Mesenchymal stem cell (in vitro differentiated cells and primary cell): ENCODE results near the gene RASA4B.
"Not testable (repeated sequence)": the region's sequence is repeated elsewhere in the genome, so short reads cannot be mapped to it uniquely, and the experiment has no call there.

Experiments used
- DNase-seq: peaks from one replicate; pipeline ENCODE4 v3.0.0-alpha.2; 2013
- H2AFZ ChIP-seq: one replicate; pipeline ENCODE4 v1.6.1; 2013; ENCODE audit warnings: low read depth, mild to moderate bottlenecking, control low read depth, inconsistent platforms, low read length, moderate library complexity
- H2AK5ac ChIP-seq: 2 replicates; pipeline ENCODE4 v1.6.1; 2013; ENCODE audit warnings: low read length, moderate library complexity, mild to moderate bottlenecking, inconsistent platforms; ENCODE audit not compliant: severe bottlenecking
- H2BK120ac ChIP-seq: one replicate; pipeline ENCODE4 v1.6.1; 2013; ENCODE audit warnings: low read depth, mild to moderate bottlenecking, inconsistent platforms, low read length, moderate library complexity
- H2BK12ac ChIP-seq, 2 experiments: one replicate each; pipeline ENCODE4 v1.6.1; 2013; ENCODE audit warnings: inconsistent platforms in 2 of 2, low read length in 2 of 2, mild to moderate bottlenecking in 2 of 2, moderate library complexity in 2 of 2, control low read depth in 1 of 2
- H2BK15ac ChIP-seq: one replicate; pipeline ENCODE4 v1.6.1; 2013; ENCODE audit warnings: mild to moderate bottlenecking, low read depth, inconsistent platforms; ENCODE audit not compliant: poor library complexity, severe bottlenecking
- H2BK5ac ChIP-seq: 2 replicates; pipeline ENCODE4 v1.6.1; 2013; ENCODE audit warnings: low read depth, mild to moderate bottlenecking, low read length, control low read depth, inconsistent platforms; ENCODE audit not compliant: poor library complexity, severe bottlenecking
- H3K14ac ChIP-seq, 2 experiments: one replicate each; pipeline ENCODE4 v1.6.1; 2013; ENCODE audit warnings: inconsistent platforms in 2 of 2, low read length in 2 of 2, control low read depth in 1 of 2, mild to moderate bottlenecking in 1 of 2, moderate library complexity in 1 of 2
- H3K18ac ChIP-seq, 2 experiments: one replicate each; pipeline ENCODE4 v1.6.1; 2013; ENCODE audit warnings: inconsistent platforms in 2 of 2, low read length in 2 of 2, control low read depth in 1 of 2, low read depth in 1 of 2, mild to moderate bottlenecking in 1 of 2
- H3K23ac ChIP-seq, 2 experiments: one replicate each; pipeline ENCODE4 v1.6.1; 2013; ENCODE audit warnings: inconsistent platforms in 2 of 2, low read length in 2 of 2, mild to moderate bottlenecking in 2 of 2, moderate library complexity in 2 of 2, control low read depth in 1 of 2
- H3K27ac ChIP-seq: 2 replicates; pipeline ENCODE4 v1.5.1; 2013; ENCODE audit warnings: mild to moderate bottlenecking, moderate library complexity, low read length, control low read depth, inconsistent platforms; ENCODE audit not compliant: poor library complexity, severe bottlenecking
- H3K27me3 ChIP-seq, 2 experiments: 2 replicates each; pipeline versions ENCODE4 v1.6.1 to v1.7.0; 2013; ENCODE audit warnings: low read length in 2 of 2, mild to moderate bottlenecking in 2 of 2, moderate library complexity in 2 of 2, control low read depth in 1 of 2, inconsistent platforms in 1 of 2; ENCODE audit not compliant: control insufficient read depth in 1 of 2, insufficient read depth in 1 of 2
- H3K36me3 ChIP-seq, 2 experiments: 2 replicates each; pipeline versions ENCODE4 v1.6.1 to v1.7.0; 2013; ENCODE audit warnings: low read length in 2 of 2, control low read depth in 1 of 2, inconsistent platforms in 1 of 2, low read depth in 1 of 2, mild to moderate bottlenecking in 1 of 2; ENCODE audit not compliant: insufficient read depth in 2 of 2, control insufficient read depth in 1 of 2
- H3K4ac ChIP-seq, 2 experiments: one replicate each; pipeline ENCODE4 v1.6.1; 2013; ENCODE audit warnings: inconsistent platforms in 2 of 2, low read length in 2 of 2, mild to moderate bottlenecking in 2 of 2, moderate library complexity in 2 of 2, control low read depth in 1 of 2, low read depth in 1 of 2
- H3K4me1 ChIP-seq: 2 replicates; pipeline ENCODE4 v1.6.1; 2013; ENCODE audit warnings: low read depth, low read length, control low read depth; ENCODE audit not compliant: control insufficient read depth, insufficient read depth
- H3K4me2 ChIP-seq: 2 replicates; pipeline ENCODE4 v1.6.1; 2013; ENCODE audit warnings: low read length, mild to moderate bottlenecking, inconsistent platforms; ENCODE audit not compliant: poor library complexity, severe bottlenecking
- H3K4me3 ChIP-seq, 2 experiments: 2 replicates each; pipeline versions ENCODE4 v1.5.1 to v1.7.0; 2013; ENCODE audit warnings: low read length in 2 of 2, mild to moderate bottlenecking in 2 of 2, control low read depth in 1 of 2, low read depth in 1 of 2; ENCODE audit not compliant: insufficient read depth in 1 of 2
- H3K79me1 ChIP-seq: replicated peaks from 2 replicates; pipeline ENCODE4 v1.6.1; 2013; ENCODE audit warnings: mild to moderate bottlenecking, control low read depth, low read length, inconsistent platforms; ENCODE audit not compliant: poor library complexity, severe bottlenecking
- H3K9ac ChIP-seq: 2 replicates; pipeline ENCODE4 v1.7.0; 2013; ENCODE audit warnings: mild to moderate bottlenecking, low read length, moderate library complexity
- H3K9me3 ChIP-seq: 2 replicates; pipeline ENCODE4 v1.7.0; 2013; ENCODE audit warnings: mild to moderate bottlenecking, low read length; ENCODE audit not compliant: control insufficient read depth
- H4K8ac ChIP-seq: one replicate; pipeline ENCODE4 v1.6.1; 2013; ENCODE audit warnings: inconsistent platforms, mild to moderate bottlenecking, low read length, moderate library complexity
- H4K91ac ChIP-seq: one replicate; pipeline ENCODE4 v1.6.1; 2013; ENCODE audit warnings: mild to moderate bottlenecking, low read length, inconsistent platforms
- WGBS: methylation state at CpG from one replicate; pipeline ENCODE4 v1.1.7; 2013; ENCODE audit warnings: mixed read lengths; 5-methylcytosine and 5-hydroxymethylcytosine counted together

Gene RASA4B

DNA sequence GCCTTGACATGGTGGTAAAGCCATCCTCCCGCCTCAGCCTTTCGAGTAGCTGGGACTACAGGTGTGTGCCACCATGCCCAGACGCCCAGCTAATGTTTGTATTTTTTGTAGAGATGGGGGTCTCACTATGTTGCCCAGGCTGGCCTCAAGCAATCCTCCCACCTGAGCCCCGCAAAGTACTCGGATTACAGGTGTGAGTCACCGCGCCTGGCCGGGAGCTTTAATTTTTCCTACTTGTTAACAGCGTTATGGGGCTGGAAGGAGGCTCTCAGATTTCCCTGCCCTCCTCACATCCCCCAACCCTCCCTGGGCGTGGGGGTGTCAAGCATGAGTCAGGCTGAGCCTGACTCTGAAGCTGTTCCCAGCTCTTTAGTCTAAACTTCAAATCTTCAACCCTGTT is 61.2 kb downstream of the RASA4B start:
- WGBS = 93% methylated on average over 10 of the region's 10 CpGs
- H3K4me2 ChIP-seq = no peak overlapping the region

DNA sequence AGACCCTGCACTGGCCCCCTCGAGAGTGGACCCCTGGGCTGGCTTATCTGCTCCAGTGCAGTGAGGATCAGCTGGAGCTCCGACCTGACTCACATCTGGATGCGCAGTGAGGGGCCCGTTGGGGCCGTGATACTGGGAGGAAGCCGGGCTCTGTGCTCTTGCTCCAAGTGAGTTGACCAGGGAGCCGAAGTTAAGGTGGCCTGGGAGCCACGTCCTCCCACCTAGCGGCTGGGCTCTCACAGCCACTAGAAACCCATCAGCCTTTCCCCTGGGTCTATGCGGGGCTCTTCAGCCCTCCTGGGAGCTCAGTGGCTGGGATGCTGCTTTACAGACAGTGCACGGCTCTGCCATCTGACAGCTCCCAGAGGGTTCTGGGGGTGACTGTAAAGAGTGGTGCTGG is 62.0 kb downstream of the RASA4B start:
- H3K4me2 ChIP-seq = no peak overlapping the region
- H2BK12ac ChIP-seq = no peak overlapping the region
- no peak overlapping the region for H2BK5ac ChIP-seq
- H3K4me3 ChIP-seq = no peak overlapping the region
- H2BK120ac ChIP-seq = no peak overlapping the region
- H3K9ac ChIP-seq = no peak overlapping the region
- H3K9me3 ChIP-seq = no peaks in the 10 kb centered on the region
- H3K27me3 ChIP-seq = no peaks in the 10 kb centered on the region
- no peak overlapping the region for H3K4ac ChIP-seq
- no peak overlapping the region for H3K18ac ChIP-seq
- H3K14ac ChIP-seq = no peak overlapping the region
- no peak overlapping the region for H3K23ac ChIP-seq
- H3K27ac ChIP-seq = no peak overlapping the region
- H3K4me1 ChIP-seq = peaks cover 2% of the 10 kb centered on the region
- no peak for DNase-seq
- peaks cover 8% of the 10 kb centered on the region for H3K79me1 ChIP-seq
- H2AK5ac ChIP-seq = no peak overlapping the region
- peaks cover 31 to 46% of the 10 kb centered on the region in 2 experiments for H3K36me3 ChIP-seq
- no peak overlapping the region for H2AFZ ChIP-seq
- no peak overlapping the region for H4K91ac ChIP-seq
- no peak overlapping the region for H2BK15ac ChIP-seq
- 93% methylated on average over 11 of the region's 11 CpGs for WGBS
- no peak overlapping the region for H4K8ac ChIP-seq

More for the DNA sequence above, 61.2 kb downstream of the RASA4B start:
- Histone ChIP-seq H3K18ac (no peak overlapping the region), H3K4ac (no peak overlapping the region), H3K27me3 (no peaks in the 10 kb centered on the region), H2BK15ac (no peak overlapping the region), H3K14ac (no peak overlapping the region), H3K27ac (no peak overlapping the region), H3K79me1 (peaks cover 12% of the 10 kb centered on the region), H2AK5ac (no peak overlapping the region), H2BK12ac (no peak overlapping the region), H2BK5ac (no peak overlapping the region), H4K91ac (no peak overlapping the region), H3K36me3 (peaks cover 31 to 49% of the 10 kb centered on the region in 2 experiments), H3K4me3 (no peak overlapping the region), H3K4me1 (peaks cover 2% of the 10 kb centered on the region), H3K9ac (no peak overlapping the region), H3K9me3 (no peaks in the 10 kb centered on the region), H2BK120ac (no peak overlapping the region), H3K23ac (no peak overlapping the region), H2AFZ (no peak overlapping the region), H4K8ac (no peak overlapping the region)
- no peak for DNase-seq

DNA sequence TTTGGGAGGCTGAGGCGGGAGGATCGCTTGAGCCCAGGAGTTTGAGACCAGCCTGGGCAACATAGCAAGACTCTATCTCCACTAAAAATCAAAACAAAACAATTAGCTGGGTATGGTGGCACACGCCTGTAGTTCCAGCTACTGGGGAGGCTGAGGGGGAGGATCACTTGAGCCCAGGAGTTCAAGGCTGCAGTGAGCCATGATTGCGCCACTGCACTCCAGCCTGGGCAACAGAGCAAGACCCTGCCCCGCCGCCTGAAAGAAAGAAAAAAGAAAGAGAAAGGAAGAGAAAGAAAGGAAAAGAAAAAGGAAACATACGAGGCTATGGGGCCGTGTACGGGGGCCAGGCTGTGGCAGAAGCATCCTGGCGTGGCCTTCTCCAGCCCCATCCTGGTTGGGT is 62.6 kb downstream of the RASA4B start:
- H3K18ac ChIP-seq, H3K27me3 ChIP-seq, H3K4ac ChIP-seq, H2AK5ac ChIP-seq, H3K27ac ChIP-seq, DNase-seq, H2BK12ac ChIP-seq, H4K91ac ChIP-seq, H3K79me1 ChIP-seq, H2BK120ac ChIP-seq, H4K8ac ChIP-seq, H3K4me3 ChIP-seq, H3K23ac ChIP-seq, H2AFZ ChIP-seq, H3K14ac ChIP-seq, H3K4me1 ChIP-seq, H3K9me3 ChIP-seq, H2BK5ac ChIP-seq, H3K9ac ChIP-seq, H2BK15ac ChIP-seq, H3K4me2 ChIP-seq: not testable (repeated sequence)
- peaks cover 31 to 41% of the 10 kb centered on the region in 2 experiments for H3K36me3 ChIP-seq
- WGBS = 95% methylated on average over 8 of the region's 10 CpGs

- no peak overlapping the region for H2BK12ac ChIP-seq
- H3K27me3 ChIP-seq = no peaks in the 10 kb centered on the region
- no peak overlapping the region for H2AK5ac ChIP-seq
- H4K91ac ChIP-seq = no peak overlapping the region
- no peak overlapping the region for H3K18ac ChIP-seq
- H2BK120ac ChIP-seq = no peak overlapping the region
- peaks cover 31 to 38% of the 10 kb centered on the region in 2 experiments for H3K36me3 ChIP-seq
- H2BK5ac ChIP-seq = no peak overlapping the region
- WGBS = 82% methylated on average over 12 of the region's 12 CpGs
- DNase-seq = no peak
- peaks cover 4% of the 10 kb centered on the region for H3K79me1 ChIP-seq
- H3K4me1 ChIP-seq = peaks cover 2% of the 10 kb centered on the region
- H3K14ac ChIP-seq = peak overlapping the region in 1 of 2 experiments; percentile 11
- H3K4ac ChIP-seq = no peak overlapping the region
- no peaks in the 10 kb centered on the region for H3K9me3 ChIP-seq
- H2BK15ac ChIP-seq = no peak overlapping the region
- H3K4me2 ChIP-seq = no peak overlapping the region
- no peak overlapping the region for H3K27ac ChIP-seq
- H2AFZ ChIP-seq = no peak overlapping the region
- no peak overlapping the region for H3K9ac ChIP-seq
- no peak overlapping the region for H3K4me3 ChIP-seq
- H3K23ac ChIP-seq = no peak overlapping the region
- H4K8ac ChIP-seq = no peak overlapping the region
Measured at GRCh38 chr7:102454468-102454867, 63.1 kb downstream of the RASA4B start.
